HepG2 (cell line): ENCODE data around the gene SLC39A1. TPM values are rescaled to one million over a fixed set of nuclear protein-coding genes. Genes with fewer than 3 reads are reported as not detected.

ENCODE experiments used
- ATAC-seq: fragments of 200-7000 bp; cut with Tn5 transposase; 3 replicates; pipeline ENCODE4 v1.9.1; 2020; ENCODE audit warnings: mild to moderate bottlenecking, moderate library complexity
- BruUV-seq: library from RNA; stranded (reverse); fragments of 400-500 nt; replicated peaks from 2 replicates; lab custom pipeline; 2021; lab: Mats Ljungman, UMichigan
- CTCF ChIA-PET: fragments of 300-600 bp; formaldehyde crosslinking; extraction: SDS; loops from one replicate; lab custom pipeline; 2021; ENCODE audit warnings: low total read pairs, inconsistent platforms, low intra/inter-chr PET ratio; lab: Yijun Ruan, JAX
- POLR2A ChIA-PET: fragments of 350-600 bp; sonication (Branson Sonifier 250); formaldehyde crosslinking; loops from one replicate; lab custom pipeline; 2020; ENCODE audit warnings: antibody characterized with exemption, inconsistent platforms; lab: Yijun Ruan, JAX
- DNase-seq: peaks from one replicate; pipeline ENCODE4 v3.0.0-alpha.2; 2015; ENCODE audit warnings: low spot score
- FAIRE-seq: peaks from 3 replicates; lab custom pipeline; 2011; peaks lifted over from hg19 to GRCh38; lab: Jason Lieb, UNC
- H2AFZ ChIP-seq: one replicate; pipeline ENCODE4 v1.6.1; 2011; ENCODE audit warnings: low read length, inconsistent platforms
- H3K27ac ChIP-seq: fragments of 300-600 bp; 3 replicates; pipeline ENCODE4 v1.8.0; 2011; ENCODE audit warnings: mixed run types, mild to moderate bottlenecking, mixed read lengths, low read length, inconsistent platforms; ENCODE audit not compliant: insufficient read depth; ENCODE audit errors: extremely low read length
- H3K27me3 ChIP-seq, 2 experiments: fragments of 200-600 bp in 1 of 2; 2 replicates in 1 of 2; 3 replicates in 1 of 2; pipeline versions ENCODE4 v1.6.0 to v1.8.0; 2011; ENCODE audit warnings: low read length in 2 of 2, mild to moderate bottlenecking in 2 of 2, moderate library complexity in 2 of 2, inconsistent platforms in 1 of 2; ENCODE audit not compliant: insufficient read depth in 2 of 2, control insufficient read depth in 1 of 2
- H3K36me3 ChIP-seq, 2 experiments: fragments of 200-600 bp in 1 of 2; replicated peaks in 1 of 2; 2 replicates in 1 of 2; 3 replicates in 1 of 2; pipeline versions ENCODE4 v1.5.1 to v1.8.0; 2011; ENCODE audit warnings: low read length in 2 of 2, inconsistent platforms in 1 of 2; ENCODE audit not compliant: insufficient read depth in 2 of 2, control insufficient read depth in 1 of 2
- H3K4me1 ChIP-seq: 2 replicates; pipeline ENCODE4 v1.5.1; 2012; ENCODE audit warnings: low read length, inconsistent platforms; ENCODE audit not compliant: insufficient read depth
- H3K4me2 ChIP-seq: 2 replicates; pipeline ENCODE4 v1.6.0; 2011; ENCODE audit warnings: low read depth, low read length, inconsistent platforms
- H3K4me3 ChIP-seq, 3 experiments: fragments of 200-600 bp in 1 of 3; sonication (generic), shearing (Covaris generic) in 1 of 3; replicated peaks in 1 of 3; 2 replicates each; pipeline ENCODE4 v1.5.1; 2011 to 2016; ENCODE audit warnings: low read length in 3 of 3, inconsistent platforms in 2 of 3, low read depth in 2 of 3, mild to moderate bottlenecking in 2 of 3, control low read depth in 1 of 3, mixed read lengths in 1 of 3; ENCODE audit not compliant: insufficient read depth in 1 of 3
- H3K79me2 ChIP-seq: one replicate; pipeline ENCODE4 v1.6.1; 2011; ENCODE audit warnings: low read length, inconsistent platforms; ENCODE audit not compliant: insufficient read depth
- H3K9ac ChIP-seq: 2 replicates; pipeline ENCODE4 v1.6.0; 2011; ENCODE audit warnings: mild to moderate bottlenecking, low read depth, low read length, inconsistent platforms; ENCODE audit not compliant: insufficient read depth
- H3K9me3 ChIP-seq: 2 replicates; pipeline ENCODE4 v1.5.1; 2012; ENCODE audit warnings: mild to moderate bottlenecking, low read length
- H4K20me1 ChIP-seq: 2 replicates; pipeline ENCODE4 v1.6.0; 2011; ENCODE audit warnings: inconsistent platforms, mild to moderate bottlenecking, low read length, moderate library complexity; ENCODE audit not compliant: insufficient read depth
- ASH2L ChIP-seq: fragments of 300-600, 200-600 bp; sonication (generic); IDR thresholded peaks from 2 replicates; pipeline ENCODE4 v1.7.0; 2017; ENCODE audit warnings: low read depth, mild to moderate bottlenecking, moderate library complexity, mixed read lengths, low read length; ENCODE audit not compliant: insufficient read length
- ATF7 ChIP-seq, 2 experiments: fragments of 450-650 bp in 1 of 2; sonication (generic) in 1 of 2; formaldehyde crosslinking in 1 of 2; IDR thresholded peaks; 2 replicates each; pipeline versions ENCODE4 v1.4.0 to v1.6.1; 2016 to 2020; ENCODE audit warnings: antibody characterized with exemption in 1 of 2, mild to moderate bottlenecking in 1 of 2, missing genetic modification reagents in 1 of 2
- GFI1 ChIP-seq: sonication (generic); formaldehyde crosslinking; IDR thresholded peaks from 2 replicates; pipeline ENCODE4 v1.5.0; 2020; ENCODE audit warnings: missing genetic modification reagents, mild to moderate bottlenecking, borderline replicate concordance
- ZFX ChIP-seq: sonication (generic); formaldehyde crosslinking; IDR thresholded peaks from 2 replicates; pipeline ENCODE4 v1.4.0; 2020; ENCODE audit warnings: mild to moderate bottlenecking, low read depth, missing genetic modification reagents, moderate library complexity
- ZNF431 ChIP-seq: sonication (generic); formaldehyde crosslinking; IDR thresholded peaks from 2 replicates; pipeline ENCODE4 v1.9.0; 2022; ENCODE audit warnings: missing genetic modification reagents, low read depth, mild to moderate bottlenecking, borderline replicate concordance
- WGBS: methylation state at CpG from one replicate; pipeline ENCODE4 v1.1.6; 2017; ENCODE audit warnings: low lambda C conversion rate; 5-methylcytosine and 5-hydroxymethylcytosine counted together
- in situ Hi-C: cut with HindIII; loops from 2 replicates; pipeline ENCODE4 v1.10.0; 2017; ENCODE audit warnings: low pct_unique_long_range_greater_than_20kb; ENCODE audit not compliant: extremely low pct_ligation_motif_present
- intact Hi-C: fragments of 100-400 bp; cut with micrococcal nuclease; formaldehyde crosslinking; loops from one replicate; pipeline ENCODE4 v1.10.0; 2022; ENCODE audit not compliant: unreplicated experiment
- polyA plus RNA-seq, 8 experiments: library from polyadenylated mRNA; depleted of rRNA in 3 of 8; stranded (reverse) in 7 of 8; unstranded in 1 of 8; fragments of >200 nt; fragmentation: Illumina TruSeq in 4 of 8; extraction: Trizol in 4 of 8; gene quantifications; 2 replicates each; pipeline versions ENCODE4 v1.2.1 to v1.2.3, GENCODE V29; 2011 to 2016; ENCODE audit warnings: low read depth in 4 of 8, missing spikeins in 1 of 8, mixed read lengths in 1 of 8; ENCODE audit not compliant: insufficient read depth in 1 of 8
- total RNA-seq, 5 experiments: library from RNA; depleted of rRNA; stranded (reverse); fragments of >200 nt; fragmentation: Illumina TruSeq; extraction: Trizol; gene quantifications; 2 replicates each; pipeline ENCODE4 v1.2.3, GENCODE V29; 2016; ENCODE audit warnings: low read depth in 1 of 5
- TF ChIP-seq, protein P1 (sequence below): IDR thresholded peaks from 2 replicates; pipeline ENCODE4 v1.6.1; 2016; ENCODE audit warnings: mild to moderate bottlenecking, missing biosample characterization, missing genetic modification reagents

SLC39A1 gene
- total and polyA plus RNA-seq, 2 of the 13 experiments (the other 11 are each of a cell fraction or from before 2014, with no cell fraction given), result 71.2 to 78.4 TPM

DNA sequence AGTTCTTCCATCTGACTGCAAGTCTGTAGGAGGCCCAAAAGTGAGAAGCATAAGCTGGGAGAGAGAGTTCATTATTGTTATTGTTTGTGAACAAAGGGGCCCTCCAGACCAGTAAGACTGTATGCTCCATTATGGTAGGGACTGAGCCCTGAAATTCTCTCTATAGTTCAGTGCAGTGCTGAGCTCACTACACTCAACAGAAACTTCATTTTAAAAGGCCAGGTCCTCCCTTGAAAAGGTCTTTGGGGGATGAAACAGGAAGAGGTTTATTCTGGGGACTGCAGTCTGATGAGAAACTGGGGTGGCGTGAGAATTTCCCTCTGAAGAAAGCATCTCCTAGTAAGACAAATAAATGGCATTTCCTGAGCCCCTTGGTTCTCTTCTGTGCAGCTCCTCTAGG lies 35.1 kb downstream of the SLC39A1 start:
- DNase-seq, result no peak
- Histone ChIP-seq H3K79me2 (no peaks in the 10 kb centered on the region), H3K9ac (no peak overlapping the region), H3K9me3 (no peaks in the 10 kb centered on the region), H3K4me2 (no peak overlapping the region), H2AFZ (no peak overlapping the region), H3K27me3 (no peaks in the 10 kb centered on the region; a peak in 1 of 5 replicates), H3K4me3 (no peak overlapping the region), H3K36me3 (peaks cover 6 to 17% of the 10 kb centered on the region in 2 experiments; a peak in 3 of 5 replicates), H3K4me1 (peaks cover 9% of the 10 kb centered on the region; the same call in 1 of the 2 replicates), H3K27ac (no peak overlapping the region), H4K20me1 (no peaks in the 10 kb centered on the region)
- ChIA-PET POLR2A (interaction anchor here (1.7 to 2.2 kb wide), 2 partner anchors 18 to 25 kb away, joined by 6 to 8 read pairs; partner anchors contain the start of gene DENND4B), CTCF (no interaction called here)
- TF ChIP-seq GFI1 (no peak), ZFX (CRISPR knock-in tag) (no peak), ZNF431 (CRISPR knock-in tag) (no peak), ASH2L (no peak)
- BruUV-seq, result no TSS peak
- no peak for ATAC-seq
- in situ Hi-C loops, result no loop called here
- intact Hi-C loops, result no loop called here
- WGBS, result 100% methylated on average over 1 of the region's 1 CpG
- no peak for FAIRE-seq

DNA sequence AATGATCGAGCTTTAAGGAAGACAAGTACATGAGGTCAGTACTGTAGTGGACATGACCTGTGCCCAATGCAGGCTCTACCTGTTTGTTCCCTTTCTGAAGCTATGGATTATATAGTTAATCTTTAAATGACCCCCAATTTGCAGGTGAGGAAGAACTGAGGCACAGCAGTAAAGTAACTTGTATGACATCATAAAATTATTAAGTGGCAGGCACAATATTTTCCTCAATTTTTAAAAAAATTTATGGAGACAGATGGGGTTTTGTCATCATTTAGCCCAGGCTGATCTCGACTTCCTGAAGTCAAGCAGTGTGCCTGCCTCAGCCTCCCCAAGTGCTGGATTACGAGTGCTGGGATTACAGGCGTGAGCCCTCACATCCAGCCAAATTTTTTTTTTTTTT lies 36.9 kb downstream of the SLC39A1 start:
- Histone ChIP-seq H3K9me3 (no peaks in the 10 kb centered on the region), H3K4me3 (no peak overlapping the region), H4K20me1 (peaks cover 6% of the 10 kb centered on the region), H3K4me2 (no peak overlapping the region), H3K9ac (no peak overlapping the region), H3K36me3 (peaks cover 1 to 6% of the 10 kb centered on the region in 2 experiments; a peak in 2 of 5 replicates), H2AFZ (no peak overlapping the region), H3K4me1 (peaks cover 13% of the 10 kb centered on the region), H3K27me3 (no peaks in the 10 kb centered on the region; a peak in 2 of 5 replicates), H3K27ac (no peak overlapping the region), H3K79me2 (peaks cover 7% of the 10 kb centered on the region)
- no peak for ATAC-seq
- intact Hi-C loops, result no loop called here
- POLR2A ChIA-PET, result no interaction called here
- DNase-seq, result no peak
- CTCF ChIA-PET, result no interaction called here
- WGBS, result 77% methylated on average over 4 of the region's 4 CpGs
- TF ChIP-seq ATF7 (IDR thresholded peaks at IDR 0.05), result peak; percentile 54; the same call in 1 of the 2 replicates
- TF ChIP-seq ATF7 (CRISPR knock-in tag; IDR thresholded peaks at IDR 0.05), result no peak
- TF ChIP-seq, protein P1, sequence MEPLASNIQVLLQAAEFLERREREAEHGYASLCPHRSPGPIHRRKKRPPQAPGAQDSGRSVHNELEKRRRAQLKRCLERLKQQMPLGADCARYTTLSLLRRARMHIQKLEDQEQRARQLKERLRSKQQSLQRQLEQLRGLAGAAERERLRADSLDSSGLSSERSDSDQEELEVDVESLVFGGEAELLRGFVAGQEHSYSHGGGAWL (CRISPR knock-in tag), result no peak
- in situ Hi-C loops, result no loop called here
- no TSS peak for BruUV-seq
- FAIRE-seq, result no peak
